Cerebellar cortex (tissue), 1 donor: ENCODE results near the gene PRAMEF20.
"Not testable (repeated sequence)": the region's sequence is repeated elsewhere in the genome, so short reads cannot be mapped to it uniquely, and the experiment has no call there.

Experiments used
- DNase-seq: peaks from one replicate; pipeline ENCODE4 v3.0.0-alpha.2; 2015; ENCODE audit warnings: low spot score

The PRAMEF20 gene

DNA sequence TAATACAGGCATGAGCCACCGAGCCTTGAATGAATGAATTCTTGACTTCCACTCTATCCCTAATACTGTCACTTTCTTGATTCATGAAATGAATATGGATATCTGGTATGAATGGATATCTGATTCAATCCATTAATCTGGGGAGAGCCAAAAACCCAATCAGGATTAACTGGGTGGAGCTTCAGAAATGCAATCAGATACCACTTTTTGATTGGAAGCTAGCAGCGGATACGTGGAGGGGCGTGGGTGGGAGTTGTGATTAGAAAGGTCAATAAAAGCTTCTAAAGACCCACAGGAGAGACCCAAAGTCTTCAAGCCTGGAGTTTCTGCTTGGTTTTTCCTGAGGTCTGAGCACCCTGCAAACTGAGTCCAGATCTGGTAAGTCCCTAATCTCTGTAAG, at the start of gene PRAMEF20:
PRAMEF20 (plus strand) TSS at position 301 of the 400 bp plus-strand sequence. CDS start 5,905 bp downstream, outside the sequence.
- DNase-seq: not testable (repeated sequence)

DNA sequence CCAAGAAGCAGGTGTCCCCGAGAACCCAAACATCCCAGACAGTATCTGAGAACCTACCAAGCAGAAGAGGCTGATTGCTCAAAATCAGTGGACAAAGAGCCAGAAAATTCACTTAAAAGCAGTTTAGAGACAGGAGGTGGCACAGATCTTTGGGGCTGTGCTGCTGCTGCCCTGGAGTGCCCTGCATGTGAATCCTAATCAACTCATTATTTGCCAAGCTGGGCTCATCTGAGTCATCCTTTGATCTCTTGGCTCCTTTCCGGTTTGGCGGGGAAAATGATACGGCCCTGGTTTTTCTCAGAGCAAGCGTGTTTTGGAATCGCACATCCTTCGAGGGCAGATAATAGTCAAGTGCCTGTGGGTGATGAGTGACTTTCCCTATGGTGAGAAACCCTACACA, 47.9 kb upstream of the PRAMEF20 start:
- DNase-seq: not testable (repeated sequence)

DNA sequence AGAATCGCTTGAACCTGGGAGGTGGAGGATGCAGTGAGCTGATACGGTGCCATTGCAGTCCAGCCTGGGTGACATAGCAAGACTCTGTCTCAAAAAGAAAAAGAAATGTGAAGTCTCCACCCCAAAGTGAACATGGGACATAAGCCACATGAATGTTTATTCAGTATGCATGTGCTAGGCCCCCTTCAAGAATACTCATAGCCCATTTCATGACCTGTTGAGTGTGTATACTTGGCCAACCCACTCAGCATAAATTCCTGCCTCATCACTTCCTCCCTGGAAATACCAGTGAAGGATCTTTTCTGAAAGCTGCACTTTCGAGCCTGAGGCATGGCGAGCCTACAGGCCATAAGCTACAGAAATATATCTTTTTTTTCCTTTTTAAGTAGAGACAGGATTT, 45.3 kb upstream of the PRAMEF20 start:
- DNase-seq: not testable (repeated sequence)

DNA sequence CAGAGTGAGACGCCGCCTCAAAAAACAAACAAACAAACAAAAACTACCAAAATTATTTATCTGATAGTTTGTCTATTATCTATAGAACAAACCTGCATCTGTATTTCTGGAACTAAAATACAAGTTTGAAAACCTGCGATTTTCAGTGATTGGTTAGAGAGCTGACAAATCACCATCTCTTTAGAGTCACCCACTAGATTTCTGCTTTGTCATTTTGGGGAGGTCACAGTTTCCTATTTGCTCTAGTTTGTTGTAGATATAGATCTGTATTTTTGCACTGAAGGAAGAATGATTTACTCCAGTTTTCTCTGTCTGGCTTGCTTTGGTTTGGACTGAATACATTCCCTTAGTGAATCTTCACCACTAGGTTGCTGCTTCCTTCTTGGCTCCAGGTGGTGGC, 43.7 kb upstream of the PRAMEF20 start:
- DNase-seq: not testable (repeated sequence)

DNA sequence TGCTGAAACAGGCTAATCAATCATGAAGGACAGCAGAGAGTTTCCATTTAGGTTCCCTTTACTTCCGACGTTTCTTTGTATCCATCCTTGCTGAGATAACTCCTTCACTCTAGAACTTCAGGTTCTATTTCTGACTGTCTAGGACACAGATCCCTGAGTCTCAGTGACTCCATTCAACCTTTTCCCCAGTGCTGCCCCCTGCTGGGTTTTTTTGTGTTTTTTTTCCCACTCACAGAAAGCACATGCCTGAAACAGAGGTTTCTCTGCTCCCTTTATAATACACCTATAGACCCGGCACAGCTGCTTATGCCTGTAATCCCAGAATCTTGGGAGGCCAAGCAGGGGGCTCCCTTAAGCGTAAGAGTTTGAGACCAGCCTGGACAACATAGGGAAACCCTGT, 41.7 kb upstream of the PRAMEF20 start:
- DNase-seq: not testable (repeated sequence)

DNA sequence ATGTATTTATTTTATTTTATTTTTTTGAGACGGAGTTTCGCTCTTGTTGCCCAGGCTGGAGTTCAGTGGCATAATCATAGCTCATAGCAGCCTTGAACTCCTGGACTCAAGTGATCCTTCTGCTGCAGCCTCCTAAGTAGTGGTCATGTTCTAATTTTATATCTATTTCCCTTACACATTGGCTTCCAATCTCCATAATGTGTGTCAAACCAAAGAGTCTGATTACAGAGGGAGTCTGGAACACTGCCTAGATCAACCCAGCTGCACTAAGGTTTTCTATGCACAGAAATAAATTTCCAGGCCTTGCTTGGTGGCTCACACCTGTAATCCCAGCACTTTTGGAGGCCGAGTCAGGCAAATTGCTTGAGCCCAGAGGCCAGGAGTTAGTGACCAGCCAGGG, 31.3 kb upstream of the PRAMEF20 start:
- not testable (repeated sequence) for DNase-seq

DNA sequence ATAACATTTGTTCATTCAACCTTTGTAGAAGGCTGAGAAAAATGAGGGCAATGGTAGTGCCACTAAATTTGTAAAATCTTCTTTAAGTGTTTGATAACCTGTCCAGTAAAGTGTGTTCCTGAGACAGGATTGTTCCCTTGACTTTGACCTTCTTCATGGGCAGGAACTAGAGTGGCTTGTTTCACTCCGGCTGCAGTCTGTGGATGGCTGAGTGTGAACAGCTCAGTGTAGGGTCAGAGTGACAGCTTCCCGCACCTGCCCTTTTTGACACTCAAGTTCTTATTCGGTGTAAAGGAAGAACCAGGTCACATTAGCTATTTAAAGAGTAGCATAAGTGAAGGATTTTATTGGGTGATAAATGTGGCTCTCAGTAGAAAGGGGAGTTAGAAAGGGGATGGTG, 29.9 kb upstream of the PRAMEF20 start:
- not testable (repeated sequence) for DNase-seq

DNA sequence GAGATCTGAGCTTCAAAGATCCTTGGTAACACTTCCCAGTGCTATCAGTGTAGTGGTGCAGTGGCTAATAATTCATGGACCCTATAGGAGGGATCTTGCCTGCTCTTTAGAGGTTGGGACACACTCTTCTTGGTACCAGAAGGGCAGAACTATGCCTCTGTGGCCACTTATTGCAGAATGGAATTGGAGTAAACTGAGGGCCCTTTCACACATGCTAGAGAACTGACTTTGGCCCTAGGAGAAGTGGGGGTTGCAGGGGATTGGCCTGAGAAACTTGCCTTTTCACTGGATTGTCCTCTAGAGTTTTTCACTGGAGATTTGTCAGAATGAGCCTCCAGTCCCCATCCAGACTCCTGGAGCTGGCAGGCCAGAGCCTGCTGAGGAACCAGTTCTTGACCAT, 20.9 kb upstream of the PRAMEF20 start, which contains the start of gene PRAMEF17:
PRAMEF17 (plus strand) TSS at position 301 of the 400 bp plus-strand sequence; CDS start at position 327, 26 bp downstream.
- DNase-seq: not testable (repeated sequence)

DNA sequence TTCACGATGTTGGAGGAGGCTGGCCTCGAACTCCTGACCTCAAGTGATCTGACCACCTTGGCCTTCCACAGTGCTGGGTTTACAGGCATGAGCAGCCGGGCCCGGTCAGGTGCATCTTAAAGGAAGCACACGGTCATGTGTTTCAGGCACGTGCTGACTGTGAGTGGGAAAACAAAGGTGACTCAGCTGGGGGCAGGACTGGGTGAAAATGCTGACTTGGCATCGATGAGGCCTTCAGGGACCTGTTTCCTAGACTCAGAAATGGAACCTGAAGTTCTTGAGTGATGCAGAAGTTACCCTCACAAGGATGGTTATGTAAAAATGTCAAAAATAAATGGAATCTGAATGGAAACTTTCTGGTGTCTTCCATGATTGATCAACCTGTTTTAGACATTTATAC, 17.2 kb upstream of the PRAMEF20 start:
- not testable (repeated sequence) for DNase-seq

DNA sequence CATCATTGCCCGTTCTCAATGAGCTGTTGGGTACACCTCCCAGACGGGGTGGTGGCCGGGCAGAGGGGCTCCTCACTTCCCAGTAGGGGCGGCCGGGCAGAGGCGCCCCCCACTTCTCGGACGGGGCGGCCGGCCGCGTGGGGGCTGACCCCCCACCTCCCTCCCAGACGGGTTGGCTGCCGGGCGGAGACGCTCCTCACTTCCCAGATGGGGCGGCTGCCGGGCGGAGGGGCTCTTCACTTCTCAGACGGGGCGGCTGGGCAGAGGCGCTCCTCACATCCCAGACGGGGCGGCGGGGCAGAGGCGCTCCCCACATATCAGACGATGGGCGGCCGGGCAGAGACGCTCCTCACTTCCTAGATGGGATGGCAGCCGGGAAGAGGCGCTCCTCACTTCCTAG, 15.5 kb upstream of the PRAMEF20 start:
- not testable (repeated sequence) for DNase-seq

DNA sequence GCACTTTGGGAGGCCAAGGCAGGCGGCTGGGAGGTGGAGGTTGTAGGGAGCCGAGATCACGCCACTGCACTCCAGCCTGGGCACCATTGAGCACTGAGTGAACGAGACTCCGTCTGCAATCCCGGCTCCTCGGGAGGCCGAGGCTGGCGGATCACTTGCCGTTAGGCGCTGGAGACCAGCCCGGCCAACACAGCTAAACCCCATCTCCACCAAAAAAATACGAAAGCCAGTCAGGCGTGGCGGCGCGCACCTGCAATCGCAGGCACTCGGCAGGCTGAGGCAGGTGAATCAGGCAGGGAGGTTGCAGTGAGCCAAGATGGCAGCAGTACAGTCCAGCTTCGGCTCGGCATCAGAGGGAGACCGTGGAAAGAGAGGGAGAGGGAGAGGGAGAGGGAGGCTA, 14.9 kb upstream of the PRAMEF20 start:
- not testable (repeated sequence) for DNase-seq

DNA sequence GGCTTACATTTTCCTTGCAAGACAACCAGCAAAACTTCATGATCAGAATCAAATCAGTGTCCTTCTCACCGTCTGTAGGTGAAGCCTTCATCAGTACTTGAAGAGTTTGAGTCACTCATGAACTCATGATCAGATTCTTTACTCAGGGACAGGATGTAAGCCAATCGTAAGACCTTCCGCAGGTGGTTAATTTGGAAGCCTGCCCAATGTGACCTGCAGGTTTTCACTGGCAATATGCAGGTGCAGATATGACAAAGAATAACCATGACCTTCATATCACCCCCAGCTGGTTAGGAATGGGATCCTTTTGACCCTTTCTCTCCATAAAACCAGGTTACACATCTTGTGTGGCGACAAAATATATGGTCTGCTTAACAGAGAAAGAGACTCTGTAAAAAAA, 2.4 kb upstream of the PRAMEF20 start:
- DNase-seq: no peak

DNA sequence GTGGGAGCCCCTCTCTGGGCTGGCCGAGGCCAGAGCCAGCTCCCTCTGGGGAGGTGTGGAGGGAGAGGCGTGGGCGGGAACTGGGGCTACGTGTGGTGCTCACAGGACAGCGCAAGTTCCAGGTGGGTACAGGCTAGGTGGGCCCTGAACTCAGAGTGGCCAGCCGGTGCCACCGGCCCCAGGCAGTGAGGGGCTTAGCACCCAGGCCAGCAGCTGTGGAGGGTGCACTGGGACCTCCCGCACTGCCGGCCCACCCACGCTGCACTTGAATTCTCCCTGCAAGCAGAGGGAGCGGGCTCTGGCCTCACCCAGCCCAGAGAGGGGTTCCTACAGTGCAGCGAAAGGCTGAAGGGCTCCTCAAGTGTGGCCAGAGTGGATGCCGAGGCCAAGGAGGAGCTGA, 20.2 kb downstream of the PRAMEF20 start:
- DNase-seq: no peak

DNA sequence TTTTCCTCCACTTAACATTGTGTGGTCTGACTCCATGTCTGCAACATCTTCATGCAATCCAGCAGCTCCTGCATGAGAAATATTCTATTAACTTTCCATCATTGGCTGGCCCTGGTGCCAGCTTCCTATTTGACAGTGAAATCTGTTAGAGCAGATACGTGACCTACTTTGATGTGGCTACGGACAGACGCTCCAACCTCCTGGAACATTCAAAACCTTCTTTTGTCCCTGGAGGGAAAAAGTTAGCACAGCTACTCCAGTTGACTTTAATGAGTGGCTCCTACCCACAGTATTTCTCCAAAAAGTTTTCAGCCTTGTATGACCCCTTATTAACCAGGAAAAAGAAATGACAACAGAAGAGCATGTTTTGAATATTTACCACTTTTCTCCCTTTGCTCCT, 22.0 kb downstream of the PRAMEF20 start:
- peak; percentile 8 for DNase-seq

DNA sequence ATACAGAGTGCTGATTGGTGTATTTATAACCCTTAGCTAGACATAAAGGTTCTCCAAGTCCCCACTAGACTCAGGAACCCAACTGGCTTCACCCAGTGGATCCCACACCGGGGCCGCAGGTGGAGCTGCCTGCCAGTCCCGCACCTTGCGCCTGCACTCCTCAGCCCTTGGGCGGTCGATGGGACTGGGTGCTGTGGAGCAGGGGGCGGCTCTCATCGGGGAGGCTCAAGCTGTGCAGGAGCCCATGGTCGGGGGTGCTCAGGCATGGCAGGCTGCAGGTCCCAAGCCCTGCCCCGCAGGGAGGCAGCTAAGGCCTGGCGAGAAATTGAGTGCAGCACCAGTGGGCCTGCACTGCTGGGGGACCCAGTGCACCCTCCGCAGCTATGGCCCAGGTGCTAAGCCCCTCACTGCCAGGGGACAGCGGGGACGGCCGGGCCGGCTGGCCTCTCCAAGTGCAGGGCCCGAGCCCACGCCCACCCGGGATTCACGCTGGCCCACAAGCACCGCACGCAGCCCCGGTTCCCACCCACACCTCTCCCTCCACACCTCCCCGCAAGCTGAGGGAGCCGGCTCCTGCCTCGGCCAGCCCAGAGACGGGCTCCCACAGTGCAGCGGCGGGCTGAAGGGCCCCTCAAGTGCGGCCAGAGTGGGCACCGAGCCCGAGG, 23.6 kb downstream of the PRAMEF20 start:
- DNase-seq: not testable (repeated sequence)

DNA sequence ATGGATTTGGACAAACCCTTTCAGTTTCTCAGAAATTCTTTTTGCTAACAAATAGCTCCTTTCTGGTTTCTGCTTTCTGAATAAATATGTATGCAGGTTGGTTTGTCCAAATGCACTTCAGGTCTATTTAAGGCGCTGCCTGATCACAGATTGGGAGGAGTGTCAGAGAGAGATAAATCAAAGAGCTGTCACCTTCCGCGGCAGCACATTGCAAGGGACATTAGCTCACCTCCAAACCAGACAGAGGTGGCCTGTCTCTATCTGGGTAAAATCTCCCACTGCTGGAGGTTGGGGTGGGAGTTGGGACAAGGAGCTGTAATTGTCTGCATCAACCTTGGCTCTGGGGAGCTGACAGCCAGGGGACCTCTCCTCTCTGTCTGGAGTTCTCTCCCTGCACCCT, 25.2 kb downstream of the PRAMEF20 start:
- no peak for DNase-seq

DNA sequence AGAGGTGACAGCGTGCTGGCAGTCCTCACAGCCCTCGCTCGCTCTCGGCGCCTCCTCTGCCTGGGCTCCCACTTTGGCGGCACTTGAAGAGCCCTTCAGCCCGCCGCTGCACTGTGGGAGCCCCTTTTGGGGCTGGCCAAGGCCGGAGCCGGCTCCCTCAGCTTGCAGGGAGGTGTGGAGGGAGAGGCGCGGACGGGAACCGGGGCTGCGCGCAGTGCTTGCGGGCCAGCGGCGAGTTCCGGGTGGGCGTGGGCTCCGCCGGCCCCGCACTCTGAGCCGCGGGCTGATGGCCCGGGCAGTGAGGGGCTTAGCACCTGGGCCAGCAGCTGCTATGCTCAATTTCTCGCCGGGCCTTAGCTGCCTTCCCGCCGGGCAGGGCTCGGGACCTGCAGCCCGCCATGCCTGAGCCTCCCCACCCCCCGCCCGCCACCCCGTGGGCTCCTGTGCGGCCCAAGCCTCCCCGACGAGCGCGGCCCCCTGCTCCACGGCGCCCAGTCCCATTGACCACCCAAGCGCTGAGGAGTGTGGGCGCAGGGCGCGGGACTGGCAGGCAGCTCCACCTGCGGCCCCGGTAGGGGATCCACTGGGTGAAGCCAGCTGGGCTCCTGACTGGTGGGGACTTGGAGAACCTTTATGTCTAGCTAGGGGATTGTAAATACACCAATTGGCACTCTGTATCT, 29.0 kb downstream of the PRAMEF20 start:
- not testable (repeated sequence) for DNase-seq

DNA sequence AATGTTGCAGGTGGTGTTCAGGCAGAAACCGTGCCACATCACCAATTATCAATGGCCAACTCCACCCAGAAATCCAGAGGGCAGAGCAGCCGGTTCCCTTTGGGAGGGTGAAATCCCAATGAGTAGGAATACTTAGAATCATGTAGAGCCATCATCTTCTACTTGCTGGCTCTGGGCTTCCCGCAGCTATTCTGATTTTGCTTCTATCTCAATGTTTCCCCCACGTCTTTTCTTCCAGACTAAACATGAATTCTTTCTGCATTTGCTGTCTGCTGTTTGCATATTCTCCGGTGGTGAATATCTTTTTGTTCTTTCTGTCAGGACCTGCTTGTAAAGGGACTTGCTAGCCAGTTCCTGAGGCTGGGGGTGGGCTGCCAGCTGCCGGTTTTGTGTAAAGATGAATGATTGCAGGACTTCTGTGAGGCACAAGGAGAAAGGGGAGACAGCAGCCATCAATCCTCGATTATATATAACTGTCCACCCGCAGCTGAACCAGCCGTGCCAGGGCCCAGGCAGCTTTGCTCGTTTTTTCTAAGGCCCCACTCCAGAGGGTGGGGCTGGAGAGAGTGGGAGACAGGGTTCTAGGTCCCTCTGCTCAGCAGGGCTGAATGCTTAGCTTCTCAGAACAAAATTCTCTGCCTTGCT, 33.2 kb downstream of the PRAMEF20 start:
- DNase-seq: no peak

DNA sequence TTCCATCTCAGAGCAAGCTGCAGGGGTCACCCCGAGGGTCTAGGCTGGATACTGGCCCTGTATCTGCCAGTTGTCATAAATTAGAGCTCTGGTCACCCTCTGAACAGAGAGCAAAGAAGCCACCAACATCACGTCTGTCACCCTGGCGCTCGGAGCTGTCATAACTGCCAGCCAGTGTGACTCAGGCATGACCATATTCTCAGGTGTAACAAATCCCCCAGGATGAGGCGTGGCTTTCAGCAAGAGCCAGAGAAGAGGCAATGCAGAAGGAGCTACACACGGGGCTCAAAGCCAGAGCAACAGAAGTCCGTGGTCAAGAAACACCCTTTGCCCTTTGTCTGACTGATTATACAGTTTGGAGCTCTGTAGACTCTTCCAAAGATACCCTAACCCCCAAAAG, 40.0 kb downstream of the PRAMEF20 start:
- DNase-seq: no peak

DNA sequence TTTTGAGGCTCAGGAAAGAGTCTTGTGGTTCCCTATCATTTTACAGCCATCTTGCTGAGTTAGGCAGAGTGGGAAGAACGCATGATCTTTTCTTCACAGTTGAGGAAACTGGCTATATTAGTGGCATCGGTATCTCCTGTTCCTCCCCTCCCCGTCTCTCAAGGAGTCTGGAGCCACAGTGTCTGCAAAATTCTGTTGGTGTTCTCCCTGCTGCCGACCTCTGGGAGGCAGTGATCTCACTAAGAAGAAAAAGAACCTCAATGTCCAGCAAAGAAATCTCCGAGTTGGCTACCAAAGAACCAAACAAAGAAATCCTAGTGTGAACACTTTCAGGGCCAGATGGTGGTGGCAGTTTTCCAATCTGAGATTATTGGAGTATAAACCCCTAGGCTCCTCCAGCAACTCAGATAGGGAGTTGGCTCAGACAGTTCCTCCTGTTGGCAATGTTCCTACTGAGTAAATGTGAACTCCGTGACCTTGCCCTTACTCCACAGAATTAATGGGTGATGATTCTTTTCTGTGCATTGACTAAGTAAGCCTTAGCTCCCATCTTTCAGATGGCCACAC, 41.2 kb downstream of the PRAMEF20 start:
- DNase-seq: no peak

DNA sequence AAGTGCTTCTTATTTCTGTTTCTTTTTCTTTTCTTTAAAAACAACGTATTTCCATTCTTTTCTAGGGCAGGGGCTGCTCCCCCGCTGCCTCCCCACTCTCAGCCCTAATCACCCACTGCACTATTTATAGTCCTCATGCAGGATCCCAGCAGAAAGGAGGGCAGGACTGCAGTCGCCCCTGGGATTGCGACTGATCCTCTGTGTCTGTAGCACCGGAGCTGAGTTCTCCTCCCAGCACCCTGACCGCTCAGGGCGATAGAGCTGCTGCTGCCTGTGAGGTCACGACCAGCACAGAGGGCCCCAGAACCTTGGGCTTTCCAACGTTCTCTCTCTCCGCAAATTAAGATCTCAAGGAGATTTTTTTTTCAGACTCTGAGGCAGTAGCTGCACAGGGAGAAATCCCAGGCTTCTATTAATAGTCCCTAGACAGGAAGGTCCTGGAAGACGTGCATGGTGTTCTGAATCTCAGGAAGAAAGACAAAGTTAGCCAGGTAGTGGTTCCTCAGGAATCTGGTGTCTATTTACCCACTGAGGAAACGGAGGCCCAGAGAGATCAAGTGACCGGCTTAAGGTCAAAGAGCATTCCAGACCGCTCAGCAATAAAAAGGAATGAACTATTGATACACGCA, 46.8 kb downstream of the PRAMEF20 start:
- no peak for DNase-seq

DNA sequence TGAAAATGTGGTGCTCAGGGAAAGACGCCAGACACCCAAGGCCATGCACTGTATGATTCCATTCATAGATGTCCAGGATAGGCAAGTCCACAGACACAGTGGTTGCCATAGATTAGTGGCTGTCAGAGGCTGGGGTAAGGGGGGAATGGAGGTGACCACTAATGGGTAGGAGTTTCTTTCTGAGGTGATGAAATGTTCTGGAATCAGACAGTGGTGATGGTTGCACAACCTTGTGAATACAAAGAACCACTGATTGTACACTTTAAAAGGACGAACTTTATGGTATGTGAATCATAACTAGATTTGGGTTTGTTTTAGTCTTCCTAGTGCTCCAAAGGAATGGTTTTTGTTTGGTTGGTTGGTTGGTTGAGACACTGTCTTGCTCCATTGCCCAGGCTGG, 51.7 kb downstream of the PRAMEF20 start:
- DNase-seq: no peak
